Skeletal muscle satellite cell (primary cell): ENCODE measurements around the gene BICDL2. TPM values are rescaled to one million over a fixed set of nuclear protein-coding genes. Genes with fewer than 3 reads are reported as not detected.
A peak's percentile ranks its signal among the peaks of the same experiment; 100 is the strongest.

Experiments
- H3K27me3 ChIP-seq: 2 replicates; pipeline ENCODE4 v1.7.0; 2013; ENCODE audit warnings: low read length; ENCODE audit not compliant: control insufficient read depth, insufficient read depth
- H3K36me3 ChIP-seq: 2 replicates; pipeline ENCODE4 v1.7.0; 2013; ENCODE audit warnings: mild to moderate bottlenecking, control low read depth, low read length; ENCODE audit not compliant: insufficient read depth
- H3K4me1 ChIP-seq: 2 replicates; pipeline ENCODE4 v1.7.0; 2013; ENCODE audit warnings: low read length; ENCODE audit not compliant: control insufficient read depth, insufficient read depth
- H3K4me2 ChIP-seq: 2 replicates; pipeline ENCODE4 v1.7.0; 2013; ENCODE audit warnings: mild to moderate bottlenecking, low read length
- H3K4me3 ChIP-seq: 2 replicates; pipeline ENCODE4 v1.7.0; 2013; ENCODE audit warnings: low read length
- H3K9ac ChIP-seq: 2 replicates; pipeline ENCODE4 v1.7.0; 2013; ENCODE audit warnings: mild to moderate bottlenecking, low read depth, low read length, moderate library complexity
- H3K9me3 ChIP-seq: replicated peaks from 2 replicates; pipeline ENCODE4 v1.7.0; 2013; ENCODE audit warnings: mild to moderate bottlenecking, control low read depth, low read length
- small RNA-seq: library from RNA; depleted of rRNA; stranded (forward); fragments of <200 nt; gene quantifications from one replicate; pipeline ENCODE3, GENCODE V24; 2012

The BICDL2 gene

GRCh38 chr16:2983706-2984136 is 53.0 kb downstream of the BICDL2 start:
- H3K4me2 ChIP-seq: peak overlapping the region; percentile 79
- H3K9ac ChIP-seq: peak overlapping the region; percentile 65
- no peaks in the 10 kb centered on the region for H3K9me3 ChIP-seq
- H3K4me3 ChIP-seq: peak overlapping the region; percentile 60
- no peaks in the 10 kb centered on the region for H3K36me3 ChIP-seq
- peaks cover 26% of the 10 kb centered on the region for H3K4me1 ChIP-seq
- H3K27me3 ChIP-seq: no peaks in the 10 kb centered on the region

GRCh38 chr16:2982402-2982801 is 54.3 kb downstream of the BICDL2 start:
- no peak overlapping the region for H3K9ac ChIP-seq
- no peaks in the 10 kb centered on the region for H3K27me3 ChIP-seq
- H3K4me3 ChIP-seq: no peak overlapping the region
- peaks cover 26% of the 10 kb centered on the region for H3K4me1 ChIP-seq
- H3K9me3 ChIP-seq: no peaks in the 10 kb centered on the region
- H3K36me3 ChIP-seq: no peaks in the 10 kb centered on the region
- no peak overlapping the region for H3K4me2 ChIP-seq

- Histone ChIP-seq H3K4me2 (no peak overlapping the region), H3K36me3 (no peaks in the 10 kb centered on the region), H3K27me3 (no peaks in the 10 kb centered on the region), H3K4me1 (peaks cover 26% of the 10 kb centered on the region), H3K9me3 (no peaks in the 10 kb centered on the region), H3K9ac (no peak overlapping the region), H3K4me3 (no peak overlapping the region)
Measured at GRCh38 chr16:2981899-2982250, 54.9 kb downstream of the BICDL2 start.

GRCh38 chr16:2981177-2981898 is 55.4 kb downstream of the BICDL2 start:
- no peaks in the 10 kb centered on the region for H3K27me3 ChIP-seq
- H3K4me3 ChIP-seq: peak overlapping the region; percentile 83
- peaks cover 26% of the 10 kb centered on the region for H3K4me1 ChIP-seq
- H3K9me3 ChIP-seq: no peaks in the 10 kb centered on the region
- peak overlapping the region; percentile 96 for H3K4me2 ChIP-seq
- H3K36me3 ChIP-seq: no peaks in the 10 kb centered on the region
- peak overlapping the region; percentile 97 for H3K9ac ChIP-seq

GRCh38 chr16:2980227-2981176 is 56.2 kb downstream of the BICDL2 start, which contains the start of gene PKMYT1:
TSS of gene PKMYT1 (minus strand) at chr16:2980446. CDS start at chr16:2979657, 789 bp downstream.
- Histone ChIP-seq H3K9ac (peak within 1 kb of the TSS; percentile 97), H3K27me3 (no peaks in the 10 kb centered on the region), H3K36me3 (no peaks in the 10 kb centered on the region), H3K4me3 (peak within 1 kb of the TSS; percentile 83), H3K9me3 (no peaks in the 10 kb centered on the region), H3K4me1 (peaks cover 21% of the 10 kb centered on the region), H3K4me2 (peak within 1 kb of the TSS; percentile 96)

- H3K9me3 ChIP-seq: no peaks in the 10 kb centered on the region
- peaks cover 17% of the 10 kb centered on the region for H3K4me1 ChIP-seq
- no peaks in the 10 kb centered on the region for H3K27me3 ChIP-seq
- peak overlapping the region; percentile 96 for H3K4me2 ChIP-seq
- peak overlapping the region; percentile 83 for H3K4me3 ChIP-seq
- H3K9ac ChIP-seq: peak overlapping the region; percentile 97
- H3K36me3 ChIP-seq: no peaks in the 10 kb centered on the region
Measured at GRCh38 chr16:2979669-2980226, 57.0 kb downstream of the BICDL2 start.

Small RNAs within 50 kb of the gene (small RNA-seq; reads per million reads assigned to genes)
- gene LINC00514: not detected
- gene RNU1-22P: not detected
